Smooth muscle cell of the brain vasculature (primary cell): Measurements from ENCODE around the gene IL19.

Experiments used
- DNase-seq: peaks from one replicate; pipeline ENCODE4 v3.0.0-alpha.2; 2012; ENCODE audit warnings: low read depth, low spot score

The IL19 gene

DNA sequence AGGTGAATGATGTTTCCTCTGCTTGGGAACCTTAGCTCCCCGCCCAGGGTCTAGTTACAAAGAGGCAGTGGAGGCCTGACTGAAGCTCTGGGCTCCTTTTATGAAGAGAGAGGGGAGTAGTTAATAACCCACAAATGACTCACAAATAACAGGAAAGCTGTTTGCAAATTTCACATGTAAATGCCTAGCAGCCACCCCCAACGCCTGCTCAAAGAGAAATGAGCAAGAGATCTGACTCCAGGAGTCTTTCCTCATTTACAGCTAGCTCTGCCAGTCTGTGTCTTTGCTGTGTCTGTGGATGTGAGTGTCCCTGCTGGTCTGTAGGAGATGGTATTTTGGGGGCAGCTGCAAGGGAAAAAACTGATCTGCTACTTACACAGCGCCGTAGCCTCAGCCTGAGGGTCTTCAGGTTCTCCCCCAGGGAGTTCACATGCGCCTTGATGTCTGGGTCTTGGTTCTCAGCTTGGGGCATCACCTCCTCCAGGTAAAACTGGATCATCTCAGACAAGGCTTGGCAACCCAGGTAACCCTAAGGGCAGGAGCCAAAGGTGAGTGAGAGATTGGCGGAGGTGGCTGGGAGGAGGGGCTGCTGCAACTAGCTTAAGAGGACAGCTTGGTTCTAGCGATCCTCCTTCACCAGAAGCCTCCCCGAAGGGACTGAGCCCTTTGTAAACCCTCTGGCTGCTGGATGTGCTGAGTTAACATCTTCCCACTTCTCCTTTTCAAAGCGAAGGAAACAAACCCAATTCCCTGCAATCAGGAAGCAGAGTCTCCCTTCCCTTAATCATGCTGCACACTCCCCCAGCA lies at the start of gene IL19:
Gene IL19 (plus strand): TSS at position 243 of the 807 bp plus-strand sequence. CDS start 65,890 bp downstream, outside the sequence.
- DNase-seq, result no peak

DNA sequence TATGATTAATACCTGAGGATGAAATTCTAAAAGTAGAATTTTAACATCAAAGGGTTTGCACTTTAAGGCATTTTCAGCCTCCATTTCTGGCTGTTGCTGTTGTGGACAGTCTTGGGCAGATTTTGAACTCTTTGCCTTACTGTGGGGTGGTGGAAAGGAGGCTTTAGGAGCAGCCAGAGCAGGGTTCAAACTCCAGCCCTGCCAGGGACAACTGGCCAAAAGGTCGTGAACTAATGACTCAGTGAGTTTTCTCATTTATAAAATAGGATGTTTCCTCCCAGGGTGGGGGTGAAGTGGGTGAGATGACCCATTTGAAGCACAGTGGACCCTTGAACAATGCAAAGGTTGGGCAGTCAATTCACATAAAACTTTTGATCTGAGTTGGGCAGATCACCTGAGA lies 49.1 kb upstream of the IL19 start:
- DNase-seq, result no peak

GRCh38 chr1:206722751-206723461 lies 47.7 kb upstream of the IL19 start:
- no peak for DNase-seq

DNA sequence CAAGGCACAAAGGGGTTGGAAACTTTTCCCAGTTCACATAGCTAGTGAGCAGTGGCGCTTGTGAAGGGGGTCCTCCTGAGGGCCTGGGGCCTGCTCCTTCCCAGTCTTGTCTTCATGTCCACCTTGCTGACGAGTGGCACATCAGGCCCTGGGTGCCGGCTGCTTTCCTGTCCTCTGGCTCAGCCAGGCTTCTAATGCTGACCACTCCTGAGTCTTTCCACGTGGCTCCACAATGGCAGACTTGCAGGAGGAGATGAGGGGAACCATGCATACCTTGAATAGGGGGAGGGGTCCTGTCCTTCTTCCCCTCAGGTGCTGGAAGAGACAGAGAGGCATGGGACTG lies 47.1 kb upstream of the IL19 start:
- DNase-seq, result no peak

DNA sequence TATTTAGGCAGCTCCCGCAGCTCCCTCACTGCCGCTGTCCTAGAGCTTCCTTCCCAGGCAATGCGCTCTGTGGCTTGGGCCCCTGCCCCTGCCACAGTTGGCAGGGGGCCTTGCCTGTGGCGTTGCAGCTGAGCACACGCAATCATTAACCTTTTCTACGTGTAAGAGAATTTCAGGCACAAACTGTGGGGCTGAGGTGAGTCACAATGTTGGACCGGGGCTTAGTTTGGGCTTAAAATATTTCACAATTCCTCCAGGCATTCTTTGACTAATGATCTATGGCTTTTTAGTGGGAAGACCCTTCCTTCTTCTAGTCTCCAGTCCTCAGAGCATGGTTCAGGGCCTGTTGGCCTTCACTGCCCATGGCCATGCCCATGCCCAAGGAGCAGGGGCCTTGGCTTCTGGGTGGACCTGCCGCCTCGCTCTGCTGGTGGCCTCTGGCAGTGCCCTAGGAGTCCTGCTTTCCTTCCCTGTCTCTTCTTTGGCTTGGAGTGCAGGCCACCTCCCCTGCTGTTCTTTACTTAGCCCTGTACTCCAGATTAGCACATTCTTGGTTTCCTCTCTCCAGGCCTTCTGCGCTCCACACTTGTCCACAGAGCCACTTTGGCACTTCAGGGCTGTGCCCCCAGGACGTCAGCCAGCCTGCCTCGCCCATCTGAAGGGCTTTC lies 46.6 kb upstream of the IL19 start:
- DNase-seq, result no peak

DNA sequence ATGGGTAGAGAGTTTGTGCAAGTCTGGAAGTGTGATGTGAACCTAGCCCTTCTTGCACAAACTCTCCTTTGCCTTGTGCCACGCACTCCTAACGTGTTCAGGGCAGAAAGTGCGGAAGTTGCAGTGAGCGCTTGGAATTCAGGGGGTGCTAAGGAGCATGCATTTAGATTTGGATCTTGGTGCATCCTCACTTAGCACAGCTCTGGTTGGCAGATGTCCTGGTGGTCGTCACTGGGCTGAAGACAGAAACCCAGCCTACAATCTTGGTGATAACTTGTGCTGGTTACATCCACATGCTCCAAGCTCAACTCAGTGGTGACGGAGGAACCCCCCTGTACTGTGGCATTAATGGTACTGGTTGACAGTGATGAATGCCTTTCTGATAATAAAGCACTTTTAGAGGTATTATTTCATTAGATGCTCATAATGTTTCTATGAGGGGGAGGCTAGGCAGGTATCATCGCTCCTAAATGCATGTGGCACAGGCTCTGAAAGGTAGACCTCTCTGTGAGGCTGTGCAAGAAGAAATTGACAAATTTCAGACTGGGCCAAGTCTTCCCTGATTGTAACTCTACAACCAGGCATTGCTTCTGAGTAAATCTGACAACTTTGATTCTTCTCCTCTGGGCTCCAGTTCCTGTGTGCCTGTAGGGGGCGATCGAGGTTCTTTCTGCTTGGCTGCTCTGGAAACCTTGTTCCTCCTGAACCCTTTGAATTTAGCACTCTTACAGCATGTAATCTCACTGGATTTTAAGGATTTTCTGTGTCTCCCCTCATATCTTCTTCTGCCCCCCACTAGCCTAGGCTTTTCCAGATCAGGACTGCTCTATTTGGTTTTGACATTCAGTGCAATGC lies 45.2 kb upstream of the IL19 start:
- no peak for DNase-seq

DNA sequence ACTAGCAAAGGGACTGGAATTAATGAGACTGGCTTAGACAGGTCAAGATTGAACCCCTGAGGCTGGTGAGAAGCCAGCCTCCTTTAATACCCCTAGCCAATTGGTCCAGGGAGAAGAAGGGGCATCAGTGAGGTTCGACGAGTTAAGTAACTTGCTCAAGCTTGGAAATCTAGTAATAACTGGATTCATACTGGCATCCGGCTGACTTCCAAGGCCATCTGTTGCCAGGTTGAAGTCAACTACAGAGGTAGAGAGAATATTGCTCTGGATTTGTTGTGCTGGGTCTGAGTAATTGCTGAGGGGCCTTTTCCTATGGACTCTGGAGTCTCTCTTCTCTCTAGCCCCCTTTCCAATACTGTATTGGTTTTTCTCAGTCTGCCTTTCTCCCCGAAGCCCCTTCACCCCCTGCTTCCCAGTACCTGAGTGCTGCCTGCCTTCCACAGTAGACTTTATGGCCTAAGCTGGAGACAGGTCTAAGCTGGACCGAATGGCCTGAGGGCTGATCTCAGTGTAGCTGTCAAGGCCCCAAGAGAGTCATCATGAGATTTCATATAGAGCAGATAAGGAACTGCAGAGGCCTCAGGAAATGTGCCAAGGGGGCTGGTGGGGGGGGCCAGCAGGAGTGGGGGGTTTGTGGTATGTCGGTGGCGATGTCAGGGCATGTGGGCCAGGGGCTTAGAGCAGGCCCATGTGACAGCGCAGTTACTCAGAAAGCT lies 42.4 kb upstream of the IL19 start:
- no peak for DNase-seq

GRCh38 chr1:206728697-206728987 lies 41.9 kb upstream of the IL19 start:
- no peak for DNase-seq

GRCh38 chr1:206729050-206729449 lies 41.5 kb upstream of the IL19 start:
- no peak for DNase-seq

- DNase-seq, result no peak
Measured at GRCh38 chr1:206729507-206729906, 41.1 kb upstream of the IL19 start.

DNA sequence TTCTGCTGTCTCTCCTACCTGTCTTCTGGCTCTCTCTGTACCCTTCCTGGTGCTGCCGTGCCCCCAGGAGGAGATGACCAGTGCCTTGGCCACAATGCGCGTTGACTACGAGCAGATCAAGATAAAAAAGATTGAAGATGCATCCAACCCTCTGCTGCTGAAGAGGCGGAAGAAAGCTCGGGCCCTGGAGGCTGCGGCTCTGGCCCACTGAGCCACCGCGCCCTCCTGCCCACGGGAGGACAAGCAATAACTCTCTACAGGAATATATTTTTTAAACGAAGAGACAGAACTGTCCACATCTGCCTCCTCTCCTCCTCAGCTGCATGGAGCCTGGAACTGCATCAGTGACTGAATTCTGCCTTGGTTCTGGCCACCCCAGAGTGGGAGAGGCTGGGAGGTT lies 38.1 kb upstream of the IL19 start:
- no peak for DNase-seq

DNA sequence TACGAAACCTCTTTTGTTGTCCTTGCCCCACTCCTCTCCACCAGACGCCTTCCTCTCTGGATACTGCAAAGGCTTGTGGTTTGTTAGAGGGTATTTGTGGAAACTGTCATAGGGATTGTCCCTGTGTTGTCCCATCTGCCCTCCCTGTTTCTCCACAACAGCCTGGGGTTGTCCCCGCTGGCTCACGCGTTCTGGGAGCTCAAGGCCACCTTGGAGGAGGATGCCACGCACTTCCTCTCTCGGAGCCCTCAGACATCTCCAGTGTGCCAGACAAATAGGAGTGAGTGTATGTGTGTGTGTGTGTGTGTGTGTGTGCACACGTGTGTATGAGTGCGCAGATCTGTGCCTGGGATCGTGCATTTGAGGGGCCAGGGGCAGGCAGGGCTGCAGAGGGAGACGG lies 37.6 kb upstream of the IL19 start:
- DNase-seq, result no peak

DNA sequence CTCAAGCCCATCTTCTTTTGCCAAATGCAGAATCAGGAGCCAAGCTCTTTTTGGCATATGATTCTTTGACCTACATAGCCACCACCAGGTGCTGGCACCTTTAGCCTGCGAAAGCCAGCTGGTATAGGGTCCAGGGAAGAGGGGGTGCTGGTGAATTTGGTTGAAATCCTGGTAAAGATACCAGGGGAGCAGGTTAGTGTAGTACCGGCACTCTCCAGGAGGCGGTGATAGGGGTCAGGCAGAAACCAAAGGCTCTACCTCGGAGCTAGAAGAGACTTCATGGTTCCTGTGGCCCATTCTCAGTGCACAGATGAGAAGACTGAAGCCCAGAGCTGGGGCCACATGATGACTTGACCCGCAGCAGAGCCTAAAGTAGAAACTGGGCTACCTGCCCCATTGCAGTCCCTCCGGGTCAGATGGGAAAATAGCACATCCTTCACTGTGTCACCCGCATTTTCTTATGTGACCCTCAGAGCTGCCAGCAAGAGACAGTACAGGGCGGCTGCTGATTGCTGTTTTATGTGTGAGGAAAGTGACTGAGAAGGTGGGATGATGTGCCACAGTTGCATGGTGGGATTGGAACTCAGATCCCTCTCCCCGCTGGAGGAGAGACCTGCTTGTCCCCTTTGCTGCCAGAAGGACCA lies 36.0 kb upstream of the IL19 start:
- no peak for DNase-seq

GRCh38 chr1:206735553-206736031 lies 35.0 kb upstream of the IL19 start:
- DNase-seq, result no peak

DNA sequence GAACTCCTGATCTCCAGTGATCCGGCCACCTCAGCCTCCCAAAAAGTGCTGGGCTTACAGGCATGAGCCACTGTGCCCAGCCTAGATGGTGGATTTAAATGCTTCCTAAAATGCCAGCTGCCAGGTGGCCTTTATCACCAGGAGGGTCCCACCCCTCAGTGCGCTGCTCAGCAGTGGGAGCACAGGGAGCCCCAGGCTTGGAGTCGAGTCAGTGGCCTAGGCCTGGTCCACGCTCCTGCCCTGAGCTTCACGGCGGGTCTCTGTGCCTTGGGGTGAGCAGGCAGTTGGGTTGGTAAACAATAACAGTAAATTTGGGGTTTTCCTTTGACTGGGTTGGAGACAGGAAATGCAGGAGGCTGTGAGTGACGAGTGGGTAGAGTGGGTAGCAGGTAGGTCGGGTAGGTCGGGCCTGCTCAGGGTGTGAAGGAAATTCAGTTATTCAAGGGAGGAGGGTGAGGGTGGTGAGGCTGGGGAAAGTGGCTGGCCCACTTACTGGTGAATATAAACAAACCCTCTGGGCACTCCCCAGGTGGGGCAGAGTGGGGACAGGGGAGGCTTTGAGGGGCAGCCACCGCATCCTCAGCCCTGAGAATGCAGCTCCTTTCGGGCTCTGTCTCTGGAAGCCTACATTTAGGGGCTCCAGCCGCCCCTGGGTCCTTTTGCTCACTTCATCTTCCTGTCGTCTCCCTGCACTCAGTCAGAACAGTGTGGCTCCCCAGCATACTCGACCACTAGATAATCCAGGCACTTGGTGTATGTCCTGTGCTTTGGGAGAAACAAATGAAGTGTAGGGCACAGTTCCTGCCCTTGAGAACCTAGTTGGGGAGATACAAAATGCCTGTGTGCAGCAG lies 33.5 kb upstream of the IL19 start:
- DNase-seq, result no peak

DNA sequence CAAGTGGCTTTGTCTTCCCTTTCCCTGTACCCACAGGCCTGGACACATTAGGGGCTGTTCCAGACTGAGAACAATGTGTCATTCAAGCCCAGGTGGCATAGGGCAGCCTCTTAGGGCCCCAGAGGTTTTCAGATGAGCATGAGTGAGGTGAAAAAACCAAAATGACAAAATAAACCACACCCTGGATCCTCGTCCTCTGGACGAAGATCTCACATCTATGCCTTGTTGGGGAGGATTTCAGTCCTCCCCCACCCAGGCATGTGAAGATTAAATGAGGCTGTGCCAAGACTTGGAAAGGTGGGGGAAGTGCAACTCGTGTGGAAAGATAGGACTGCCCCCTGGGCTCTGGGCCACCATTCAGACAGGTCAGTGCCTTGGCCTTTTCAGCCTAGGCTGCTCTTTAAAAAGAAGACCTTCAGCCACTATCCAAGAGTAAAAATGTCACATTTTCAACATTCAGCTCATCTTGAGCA lies 32.8 kb upstream of the IL19 start:
- DNase-seq, result no peak

GRCh38 chr1:206738370-206739366 lies 31.9 kb upstream of the IL19 start:
- no peak for DNase-seq

DNA sequence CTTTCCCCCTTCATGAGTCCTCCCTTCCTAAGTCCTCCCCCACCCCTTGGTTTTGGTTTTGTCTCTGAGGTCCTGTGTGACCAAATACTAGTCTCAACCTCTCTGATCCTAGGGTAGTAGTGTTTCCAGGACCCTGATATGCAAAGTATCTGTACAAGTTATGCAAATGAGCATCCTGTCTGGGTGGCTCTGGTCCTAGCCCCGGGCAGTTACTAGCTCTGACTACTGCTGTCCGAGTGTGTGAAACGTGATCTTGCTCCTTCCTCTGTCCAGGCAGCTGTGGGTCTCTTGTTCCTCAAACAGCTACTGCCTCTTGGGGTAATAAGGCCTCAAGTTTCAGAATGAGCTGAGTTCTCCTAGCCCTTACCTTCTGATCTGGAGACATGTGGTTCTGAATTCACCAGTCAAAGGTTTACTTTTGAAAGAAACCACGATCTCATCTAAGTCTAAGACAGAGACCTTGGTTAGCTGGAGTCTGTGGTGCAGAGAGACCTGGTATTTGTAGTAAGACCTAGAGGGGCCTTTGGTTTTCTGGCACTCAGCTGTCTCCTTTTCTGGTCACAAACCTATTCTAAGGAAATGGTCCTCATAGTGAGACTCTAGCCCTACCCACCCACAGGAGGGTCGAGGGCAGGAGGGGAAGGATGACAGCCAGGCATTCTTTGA lies 31.0 kb upstream of the IL19 start:
- DNase-seq, result no peak
